GM12878 (cell line): ENCODE measurements around the gene XPNPEP2.

ENCODE experiments used
- CREB1 ChIP-seq: IDR thresholded peaks from 2 replicates; pipeline ENCODE4 v1.6.1; 2012; ENCODE audit warnings: low read depth, mild to moderate bottlenecking, inconsistent platforms
- EZH2 ChIP-seq: IDR thresholded peaks from 2 replicates; pipeline ENCODE4 v1.6.1; 2012; ENCODE audit warnings: low read depth, mild to moderate bottlenecking, control low read depth, inconsistent platforms, low read length, borderline replicate concordance; ENCODE audit not compliant: control insufficient read depth
- HCFC1 ChIP-seq: fragments of 150-350 bp; IDR thresholded peaks from 2 replicates; pipeline ENCODE4 v1.6.1; 2014; ENCODE audit warnings: low read length
- POLR2A ChIP-seq: IDR thresholded peaks from 2 replicates; pipeline ENCODE4 v1.6.1; 2011; ENCODE audit warnings: low read depth, mild to moderate bottlenecking, low read length
- SUPT20H ChIP-seq: IDR thresholded peaks from 2 replicates; pipeline ENCODE4 v1.6.1; 2011; ENCODE audit warnings: low read depth, mild to moderate bottlenecking, low read length, moderate library complexity, borderline replicate concordance; ENCODE audit not compliant: control insufficient read depth
- TCF7 ChIP-seq: IDR thresholded peaks from 2 replicates; pipeline ENCODE4 v1.6.1; 2014; ENCODE audit warnings: antibody characterized with exemption, borderline replicate concordance
- TF ChIP-seq, protein P1 (sequence below), 3 experiments: IDR thresholded peaks in 2 of 3; conservative IDR thresholded peaks in 1 of 3; 2 replicates each; pipeline ENCODE4 v1.5.1; 2011; ENCODE audit warnings: low read depth in 3 of 3, low read length in 3 of 3, mild to moderate bottlenecking in 3 of 3, control low read depth in 2 of 3, moderate library complexity in 2 of 3, inconsistent platforms in 1 of 3, mixed read lengths in 1 of 3; ENCODE audit not compliant: control insufficient read depth in 2 of 3, insufficient read depth in 1 of 3; ENCODE audit errors: extremely low read depth in 1 of 3

- no peak for TF ChIP-seq SUPT20H
- TF ChIP-seq HCFC1: no peak
- no peak for TF ChIP-seq POLR2A
- TF ChIP-seq, protein P1, sequence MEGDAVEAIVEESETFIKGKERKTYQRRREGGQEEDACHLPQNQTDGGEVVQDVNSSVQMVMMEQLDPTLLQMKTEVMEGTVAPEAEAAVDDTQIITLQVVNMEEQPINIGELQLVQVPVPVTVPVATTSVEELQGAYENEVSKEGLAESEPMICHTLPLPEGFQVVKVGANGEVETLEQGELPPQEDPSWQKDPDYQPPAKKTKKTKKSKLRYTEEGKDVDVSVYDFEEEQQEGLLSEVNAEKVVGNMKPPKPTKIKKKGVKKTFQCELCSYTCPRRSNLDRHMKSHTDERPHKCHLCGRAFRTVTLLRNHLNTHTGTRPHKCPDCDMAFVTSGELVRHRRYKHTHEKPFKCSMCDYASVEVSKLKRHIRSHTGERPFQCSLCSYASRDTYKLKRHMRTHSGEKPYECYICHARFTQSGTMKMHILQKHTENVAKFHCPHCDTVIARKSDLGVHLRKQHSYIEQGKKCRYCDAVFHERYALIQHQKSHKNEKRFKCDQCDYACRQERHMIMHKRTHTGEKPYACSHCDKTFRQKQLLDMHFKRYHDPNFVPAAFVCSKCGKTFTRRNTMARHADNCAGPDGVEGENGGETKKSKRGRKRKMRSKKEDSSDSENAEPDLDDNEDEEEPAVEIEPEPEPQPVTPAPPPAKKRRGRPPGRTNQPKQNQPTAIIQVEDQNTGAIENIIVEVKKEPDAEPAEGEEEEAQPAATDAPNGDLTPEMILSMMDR (IDR thresholded peaks at IDR 0.05 in 2 of 3, conservative IDR thresholded peaks at IDR 0.05 in 1 of 3; ENCODE audit: control insufficient read depth in 2 of 3, extremely low read depth in 1 of 3, insufficient read depth in 1 of 3, low read depth in 3 of 3, low read length in 3 of 3): no peak
- TF ChIP-seq TCF7: no peak
- TF ChIP-seq CREB1: no peak
- no peak for TF ChIP-seq EZH2
Measured at GRCh38 chrX:129746557-129747470, 8.0 kb downstream of the XPNPEP2 start.
